SHP77 treated with DMSO at 0.1 percent for 48 hours (cell line): ENCODE results near the gene PTPRH.

ENCODE experiments used
- DNase-seq: peaks from one replicate; lab custom pipeline; 2025; lab: John Stamatoyannopoulos, UW

The PTPRH gene, protein sequence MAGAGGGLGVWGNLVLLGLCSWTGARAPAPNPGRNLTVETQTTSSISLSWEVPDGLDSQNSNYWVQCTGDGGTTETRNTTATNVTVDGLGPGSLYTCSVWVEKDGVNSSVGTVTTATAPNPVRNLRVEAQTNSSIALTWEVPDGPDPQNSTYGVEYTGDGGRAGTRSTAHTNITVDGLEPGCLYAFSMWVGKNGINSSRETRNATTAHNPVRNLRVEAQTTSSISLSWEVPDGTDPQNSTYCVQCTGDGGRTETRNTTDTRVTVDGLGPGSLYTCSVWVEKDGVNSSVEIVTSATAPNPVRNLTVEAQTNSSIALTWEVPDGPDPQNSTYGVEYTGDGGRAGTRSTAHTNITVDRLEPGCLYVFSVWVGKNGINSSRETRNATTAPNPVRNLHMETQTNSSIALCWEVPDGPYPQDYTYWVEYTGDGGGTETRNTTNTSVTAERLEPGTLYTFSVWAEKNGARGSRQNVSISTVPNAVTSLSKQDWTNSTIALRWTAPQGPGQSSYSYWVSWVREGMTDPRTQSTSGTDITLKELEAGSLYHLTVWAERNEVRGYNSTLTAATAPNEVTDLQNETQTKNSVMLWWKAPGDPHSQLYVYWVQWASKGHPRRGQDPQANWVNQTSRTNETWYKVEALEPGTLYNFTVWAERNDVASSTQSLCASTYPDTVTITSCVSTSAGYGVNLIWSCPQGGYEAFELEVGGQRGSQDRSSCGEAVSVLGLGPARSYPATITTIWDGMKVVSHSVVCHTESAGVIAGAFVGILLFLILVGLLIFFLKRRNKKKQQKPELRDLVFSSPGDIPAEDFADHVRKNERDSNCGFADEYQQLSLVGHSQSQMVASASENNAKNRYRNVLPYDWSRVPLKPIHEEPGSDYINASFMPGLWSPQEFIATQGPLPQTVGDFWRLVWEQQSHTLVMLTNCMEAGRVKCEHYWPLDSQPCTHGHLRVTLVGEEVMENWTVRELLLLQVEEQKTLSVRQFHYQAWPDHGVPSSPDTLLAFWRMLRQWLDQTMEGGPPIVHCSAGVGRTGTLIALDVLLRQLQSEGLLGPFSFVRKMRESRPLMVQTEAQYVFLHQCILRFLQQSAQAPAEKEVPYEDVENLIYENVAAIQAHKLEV

DNA sequence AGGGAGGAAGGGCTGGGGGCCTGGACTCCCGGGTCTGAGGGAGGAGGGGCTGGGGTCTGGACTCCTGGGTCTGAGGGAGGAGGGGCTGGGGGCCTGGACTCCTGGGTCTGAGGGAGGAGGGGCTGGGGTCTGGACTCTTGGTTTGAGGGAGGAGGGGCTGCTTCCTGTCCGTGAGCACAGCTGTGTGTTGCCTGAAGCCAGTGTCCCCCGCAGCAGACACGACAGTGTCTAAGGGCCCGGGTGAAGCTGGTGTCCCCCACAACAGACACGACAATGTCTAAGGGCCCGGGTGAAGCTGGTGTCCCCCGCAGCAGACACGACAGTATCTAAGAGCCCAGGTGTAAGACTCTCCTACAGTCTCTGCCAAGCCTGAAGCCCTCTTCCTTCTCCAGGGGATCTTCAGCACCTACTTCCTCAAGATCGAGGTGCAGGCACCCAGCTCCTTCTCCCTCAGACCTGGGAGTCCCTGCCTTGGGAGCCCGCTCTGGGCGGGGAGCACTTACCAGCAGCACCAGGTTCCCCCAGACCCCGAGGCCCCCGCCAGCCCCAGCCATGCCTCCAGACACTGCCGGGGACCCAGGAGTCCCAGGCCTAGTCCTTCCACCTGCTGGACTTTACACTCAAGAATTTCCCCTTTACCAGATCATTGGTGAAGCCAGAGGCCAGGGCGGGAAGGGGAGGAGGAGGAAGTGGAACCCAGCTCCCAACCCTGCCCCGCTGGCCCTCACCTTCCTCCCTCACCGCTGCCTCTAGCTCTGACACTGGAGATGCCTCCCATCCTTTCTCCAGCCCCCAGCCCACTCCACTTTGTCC, at the start of gene PTPRH:
Gene PTPRH (minus strand): TSS at position 622 of the 813 bp plus-strand sequence. CDS start 68 bp downstream, at position 554.
- no peak for DNase-seq

DNA sequence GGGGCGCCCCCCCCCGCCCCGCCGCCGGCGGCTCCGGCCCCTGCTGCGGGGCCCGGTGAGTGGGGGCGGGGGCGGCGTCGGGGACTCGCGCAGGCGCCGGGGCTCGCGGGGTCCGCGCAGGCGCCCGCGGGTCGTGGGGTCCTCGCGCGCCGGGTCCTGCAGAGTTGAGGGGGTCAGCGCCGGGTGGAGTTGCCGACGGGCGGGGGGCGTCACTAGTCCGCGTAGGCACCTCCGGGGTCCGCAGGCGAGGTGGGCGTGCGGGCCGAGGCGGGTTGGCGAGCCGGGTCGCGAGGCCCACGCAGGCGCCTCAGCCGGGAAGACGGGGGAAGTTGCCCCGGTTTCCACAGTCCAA, 49.2 kb upstream of the PTPRH start:
- DNase-seq: no peak

DNA sequence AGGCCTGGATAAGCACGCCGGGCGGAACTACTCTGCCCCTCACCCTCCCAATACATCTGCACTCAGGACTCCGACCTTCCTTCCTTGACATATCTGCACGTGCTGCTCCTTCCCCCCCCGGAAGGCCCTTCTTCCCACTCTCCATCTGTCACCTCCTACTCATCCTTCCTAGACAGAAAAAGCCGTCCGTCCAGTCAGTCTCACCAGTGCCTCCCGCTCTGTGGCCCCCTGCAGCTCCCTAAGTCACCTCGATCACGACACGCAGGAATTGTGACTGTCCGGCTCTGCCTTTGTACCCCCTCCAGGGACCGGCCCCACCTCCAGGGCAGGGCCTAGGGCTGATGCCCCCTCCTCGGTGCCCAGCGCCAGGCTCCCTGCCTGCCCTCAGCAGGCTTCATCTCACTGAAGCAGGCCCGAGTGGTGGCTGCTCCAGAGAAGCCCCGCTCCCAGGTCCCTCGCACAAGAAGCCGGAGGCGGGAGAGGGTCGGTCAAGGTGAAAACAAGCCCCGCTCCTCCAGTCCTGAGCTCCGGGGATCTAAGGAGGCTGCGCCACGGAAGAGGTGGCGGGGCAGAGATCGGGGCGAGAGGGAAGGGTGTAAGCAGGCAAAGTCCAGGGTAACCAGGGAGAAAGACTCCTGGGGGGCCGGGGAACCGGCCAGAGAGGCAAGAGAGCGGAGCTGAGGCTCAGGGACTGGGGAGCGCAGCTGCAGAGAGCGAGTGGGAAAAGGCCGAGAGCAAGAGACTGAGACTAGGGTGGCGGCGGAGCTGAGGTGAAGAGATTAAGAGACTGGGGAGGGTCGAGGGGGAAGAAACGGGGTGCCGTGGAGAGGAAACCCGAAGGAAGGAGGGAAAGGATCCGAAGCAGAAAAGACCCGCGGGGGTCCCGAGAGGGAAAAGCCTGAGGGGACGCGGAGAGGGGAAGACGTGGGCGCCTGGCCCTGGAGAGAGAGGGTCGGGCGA, 48.4 kb upstream of the PTPRH start:
- DNase-seq: no peak

DNA sequence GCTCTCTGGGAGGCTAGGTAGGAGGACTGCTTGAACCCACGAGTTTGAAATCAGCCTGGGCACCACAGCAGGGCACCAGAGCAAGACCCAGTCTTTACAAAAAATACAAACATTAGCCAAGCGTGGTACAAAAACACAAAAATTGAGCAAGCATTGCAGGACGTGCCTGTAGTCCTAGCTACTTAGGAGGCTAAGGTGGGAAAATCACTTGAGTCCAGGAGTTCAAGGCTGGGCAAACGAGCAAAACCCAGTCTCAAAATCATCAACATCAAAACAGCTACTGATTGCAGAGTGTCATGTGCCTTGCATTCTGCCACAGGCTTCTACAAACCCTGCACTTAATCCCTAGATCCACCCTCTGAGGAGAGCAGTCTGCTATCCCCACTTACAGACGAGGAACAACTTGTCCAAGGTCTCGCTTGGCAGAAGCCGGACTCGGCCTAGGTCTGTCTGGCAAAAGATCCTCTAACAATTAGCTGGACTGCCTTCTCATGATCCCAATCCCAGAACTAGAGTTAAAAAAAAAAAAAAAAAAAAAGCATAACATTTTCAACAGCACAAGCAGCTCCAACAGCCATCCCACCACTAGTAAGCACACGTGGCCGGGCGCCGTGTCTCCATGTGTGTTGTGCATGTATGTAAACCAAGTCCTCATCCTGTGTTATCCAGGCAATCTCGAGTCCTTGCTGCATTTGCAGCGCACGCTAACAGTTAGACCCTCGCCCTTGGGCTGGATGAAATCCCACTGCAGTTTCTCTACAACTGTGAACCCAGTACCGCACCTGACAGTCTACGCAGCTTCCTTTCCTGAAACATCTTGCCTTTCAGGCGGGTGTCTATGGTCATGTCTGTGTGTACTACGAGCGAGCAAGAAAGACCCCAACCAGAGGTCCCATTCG, 47.5 kb upstream of the PTPRH start:
- DNase-seq: no peak

DNA sequence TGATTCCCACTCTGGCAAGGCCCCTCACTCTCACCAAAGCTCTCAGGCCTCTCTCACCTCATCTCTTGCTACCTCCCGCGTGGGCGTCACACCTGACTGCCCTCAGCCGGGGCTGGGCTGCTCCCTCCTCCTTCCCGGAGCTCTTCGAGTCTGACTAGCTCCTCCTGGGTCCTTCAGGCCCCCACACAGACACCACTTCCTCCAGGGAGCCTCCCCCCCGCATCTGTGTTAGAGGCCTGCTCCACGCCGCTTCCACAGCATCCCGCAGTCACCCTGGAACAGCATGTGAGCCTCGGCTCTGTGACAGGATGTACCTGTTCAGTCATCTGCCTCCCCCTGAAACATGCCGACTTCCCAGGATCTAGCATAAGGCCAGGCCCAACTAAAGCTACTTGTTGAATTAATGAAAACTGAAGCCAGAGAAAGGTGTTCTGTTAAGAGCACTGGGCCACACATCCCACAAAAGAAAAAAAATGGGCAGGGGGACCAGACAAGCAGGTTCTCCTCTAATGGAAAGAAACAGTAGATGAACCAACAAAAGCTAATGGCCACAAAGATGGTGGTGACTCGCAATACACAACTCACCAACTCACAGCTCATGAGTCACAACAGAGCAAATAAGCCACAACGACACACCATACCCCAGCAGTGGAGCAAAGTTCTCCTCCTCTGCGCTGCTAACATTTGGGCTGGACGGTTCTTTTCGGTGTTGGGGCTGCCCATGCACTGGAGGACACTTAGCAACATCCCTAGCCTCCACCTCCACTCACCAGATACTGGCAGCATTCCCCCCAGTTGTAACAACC, 46.5 kb upstream of the PTPRH start:
- DNase-seq: no peak

DNA sequence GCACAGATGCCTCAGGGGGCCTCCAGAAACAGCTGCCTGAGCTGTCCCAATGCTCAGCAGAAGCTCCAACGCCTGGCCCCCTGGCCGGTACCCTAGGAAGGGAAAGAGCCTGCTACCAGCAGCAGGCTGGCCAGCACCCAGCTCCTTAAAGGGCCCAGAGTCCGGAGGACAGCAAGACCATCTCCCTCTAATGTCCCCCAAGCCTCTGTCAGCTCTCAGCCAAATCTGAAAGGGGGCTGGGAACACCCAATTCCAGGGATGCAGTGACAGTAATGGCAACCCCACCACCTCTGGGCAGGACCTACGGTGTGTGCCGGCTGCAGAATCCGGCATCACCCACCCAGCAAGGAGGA, 45.3 kb upstream of the PTPRH start:
- DNase-seq: no peak

DNA sequence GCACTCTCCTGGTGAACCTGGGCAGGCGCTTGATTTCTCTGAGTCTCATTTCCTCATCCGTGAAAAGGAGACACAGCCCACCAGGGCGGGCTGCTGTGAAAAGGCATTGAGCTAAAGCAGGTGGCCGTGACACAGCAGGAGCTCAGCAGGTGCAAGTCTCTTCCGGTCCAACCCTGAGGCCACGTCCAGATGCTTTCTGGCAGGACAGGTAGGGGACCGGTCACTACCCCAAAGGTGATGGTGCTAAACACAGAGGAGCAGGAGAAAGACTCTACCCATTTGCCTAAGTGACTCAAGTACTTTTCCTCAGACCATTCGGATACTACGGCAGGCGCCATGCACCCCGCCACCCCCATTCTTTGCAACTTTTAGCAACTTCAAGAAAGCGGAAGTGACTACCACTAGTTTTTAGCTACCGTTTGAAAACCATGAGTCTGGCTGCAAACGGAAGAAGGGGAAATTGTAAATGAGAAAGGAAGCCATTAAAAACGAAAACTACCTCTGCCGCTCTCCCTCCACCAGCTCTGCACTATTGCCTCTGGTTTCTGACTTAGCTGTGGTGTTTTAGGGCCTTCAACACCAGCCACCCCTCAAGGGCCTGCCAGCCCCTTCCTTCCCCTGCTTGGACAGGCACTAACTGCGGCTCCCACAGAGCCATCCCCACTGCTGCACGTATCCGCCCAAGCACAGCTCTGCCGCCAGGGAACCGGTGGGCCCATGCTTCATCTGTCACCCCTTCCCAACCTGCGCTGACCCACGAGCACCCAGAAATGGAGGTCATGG, 44.7 kb upstream of the PTPRH start:
- no peak for DNase-seq

DNA sequence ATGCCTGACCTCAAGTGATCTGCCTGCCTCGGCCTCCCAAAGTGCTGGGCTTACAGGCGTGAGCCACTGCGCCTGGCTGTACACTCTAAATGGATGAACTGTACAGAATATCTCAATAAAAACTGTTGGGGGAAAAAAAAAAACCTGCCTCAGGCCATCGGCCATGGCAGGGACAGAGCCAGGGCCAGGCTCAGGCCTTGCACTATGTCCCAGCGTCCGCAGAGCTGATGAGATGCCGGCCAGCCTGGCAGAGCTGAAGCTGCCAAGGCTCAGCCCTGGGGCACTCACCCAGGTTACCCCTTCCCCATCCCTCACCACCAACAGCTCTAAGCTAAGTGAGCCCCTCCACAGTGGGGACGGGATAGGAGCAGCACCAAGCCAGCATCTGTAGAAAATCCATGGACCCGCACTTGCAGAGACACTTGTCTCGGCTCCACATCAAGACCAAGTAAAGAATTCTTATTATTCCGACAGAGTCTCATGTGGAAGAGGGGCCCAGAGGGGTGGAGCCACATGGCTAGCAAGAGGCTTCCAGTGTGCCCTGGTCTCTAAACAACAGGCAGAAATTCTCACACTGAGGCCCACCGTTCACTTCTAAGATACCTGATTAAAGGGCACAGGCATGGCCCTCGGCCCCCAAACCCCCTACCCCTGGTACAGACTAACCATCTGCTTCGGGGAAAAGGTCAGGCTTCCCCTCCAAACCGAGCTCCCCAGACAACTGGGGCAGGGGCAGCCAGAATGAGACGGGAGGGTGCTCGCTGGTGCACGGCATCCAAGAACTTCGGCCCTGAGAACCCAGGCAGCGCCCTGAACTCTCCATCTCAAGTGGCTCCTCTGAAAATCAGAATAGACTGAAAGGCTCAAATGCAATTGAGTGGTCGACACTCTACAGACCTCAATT, 43.7 kb upstream of the PTPRH start:
- no peak for DNase-seq

DNA sequence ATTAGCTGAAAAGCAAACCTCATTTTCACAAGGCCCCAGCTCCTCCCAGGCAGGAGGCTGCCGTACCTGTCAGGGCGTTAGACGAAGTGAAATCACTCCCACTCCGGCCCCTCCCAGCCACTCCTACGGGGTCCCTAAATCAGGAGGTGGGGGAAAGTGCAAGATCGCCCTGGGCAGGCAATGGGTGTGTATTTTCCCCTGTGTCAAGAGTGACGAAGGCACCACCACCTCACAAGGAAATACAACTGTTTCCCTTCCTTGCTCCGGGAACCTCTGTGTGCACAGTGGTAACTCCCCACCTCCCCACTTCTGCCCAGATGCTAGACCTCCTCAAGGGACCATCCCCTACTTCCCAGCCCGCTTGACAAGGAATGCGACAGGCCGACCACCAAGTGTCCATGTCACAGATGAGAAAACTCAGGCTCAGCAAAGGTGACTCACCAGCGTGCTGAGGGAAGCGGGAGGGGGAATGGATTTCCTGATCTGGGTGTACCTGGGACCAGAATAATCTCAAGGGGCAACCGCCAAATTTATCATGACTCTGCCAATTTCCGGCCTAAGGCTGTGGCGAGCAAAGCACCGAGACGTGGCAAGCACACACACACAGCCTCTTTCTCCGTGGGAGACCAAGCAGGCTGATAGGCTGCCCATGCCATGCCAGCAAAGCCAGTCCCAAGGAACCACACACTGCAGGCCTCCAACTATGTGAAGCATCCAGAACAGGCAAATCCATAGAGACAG, 42.2 kb upstream of the PTPRH start:
- no peak for DNase-seq

DNA sequence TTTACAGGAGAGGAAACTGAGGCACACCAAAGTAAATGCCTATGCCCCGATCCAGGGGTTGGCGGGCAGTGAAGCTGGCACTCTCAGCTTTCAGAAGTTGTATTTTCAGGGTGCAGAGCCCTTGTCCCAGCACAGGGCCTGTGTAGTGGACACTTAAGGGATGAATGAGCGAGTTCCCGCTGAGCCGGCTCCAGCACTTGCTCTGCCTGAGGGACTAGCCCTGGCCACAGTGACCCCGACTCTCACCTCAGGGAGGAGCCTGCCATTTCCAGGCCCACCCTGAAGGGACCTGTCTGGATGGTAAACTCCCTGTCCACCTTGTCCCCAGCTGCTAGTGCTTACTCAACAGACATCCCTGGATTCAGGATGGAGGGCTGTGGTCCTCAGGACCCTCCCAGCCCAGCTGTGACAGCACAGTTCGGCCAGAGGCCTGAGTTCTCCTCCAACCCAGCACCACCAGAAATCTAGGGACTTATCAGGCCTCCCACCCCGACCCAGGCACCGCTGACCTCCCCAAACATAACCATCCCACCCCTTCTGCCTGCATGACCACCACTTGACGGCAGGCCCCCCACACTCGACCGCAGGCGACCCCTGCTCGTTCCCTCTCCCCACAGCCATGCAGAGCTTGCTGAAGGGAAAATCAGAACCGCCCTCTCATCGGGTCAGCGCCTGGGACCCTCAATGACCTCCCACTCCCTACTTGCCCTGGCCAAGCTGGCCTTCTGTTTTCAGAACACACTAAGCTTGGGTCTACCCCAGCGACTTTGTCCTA, 41.1 kb upstream of the PTPRH start:
- no peak for DNase-seq

DNA sequence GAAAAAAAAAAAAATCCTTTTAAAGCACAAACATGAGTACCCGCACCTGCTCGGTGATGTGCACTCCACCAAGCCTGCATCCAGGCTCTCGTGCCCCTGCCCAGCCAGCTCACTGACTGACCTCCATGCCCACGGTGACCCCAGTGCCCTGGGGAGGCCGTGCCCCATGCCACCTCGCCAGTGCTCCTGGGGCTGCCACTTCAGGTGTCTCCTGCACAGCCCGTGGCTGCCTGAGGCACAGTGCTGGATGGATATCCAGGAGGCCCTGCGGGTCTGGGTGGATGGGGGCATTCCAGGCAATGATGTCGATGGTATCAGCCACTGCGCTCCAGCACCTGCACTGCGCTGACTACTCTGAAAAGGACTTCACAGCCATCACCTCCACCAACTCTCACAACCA, 40.5 kb upstream of the PTPRH start:
- DNase-seq: no peak

DNA sequence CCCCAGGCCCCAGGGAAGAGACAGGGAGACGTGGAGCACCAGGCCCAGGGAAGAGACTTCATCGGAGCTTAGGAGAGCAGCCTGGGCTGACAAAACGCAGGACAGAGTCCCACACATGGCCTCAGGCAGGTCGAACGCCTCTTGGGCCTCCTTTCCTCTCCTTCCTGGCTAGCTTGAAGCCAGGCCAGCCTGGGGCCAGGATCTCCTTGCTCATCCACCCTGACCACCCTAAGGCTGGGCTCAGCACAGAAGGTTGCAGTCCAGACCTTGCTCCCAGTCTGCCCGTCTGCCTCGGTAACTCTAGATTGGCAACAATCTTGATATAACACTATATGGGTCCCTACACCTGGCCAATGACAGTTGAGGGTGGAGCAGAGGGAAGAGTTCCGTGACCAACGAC, 39.4 kb upstream of the PTPRH start:
- no peak for DNase-seq

DNA sequence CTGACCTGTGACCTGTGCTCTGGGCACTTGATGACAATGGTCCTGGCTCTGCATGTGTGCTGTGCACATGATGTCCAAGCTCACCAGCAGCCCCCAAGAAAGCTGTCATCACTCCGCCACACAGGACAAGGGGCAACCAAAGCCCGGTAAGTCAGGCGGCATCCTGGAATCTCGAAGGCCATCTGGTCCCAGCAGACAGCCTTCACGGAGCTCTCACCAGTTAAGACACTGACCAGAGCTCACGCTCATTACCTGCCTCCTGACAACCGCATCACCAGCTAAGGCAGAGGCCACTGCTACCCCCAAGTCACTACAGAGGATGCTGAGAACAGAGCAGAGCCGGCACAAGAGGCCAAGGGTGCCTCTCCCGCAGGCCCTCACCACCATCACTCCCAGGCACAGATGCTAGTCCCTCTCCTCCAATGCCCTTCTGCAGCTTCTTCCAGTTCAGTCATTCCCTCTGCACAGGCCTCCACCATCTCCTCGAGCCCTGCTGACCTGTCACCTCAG, 38.9 kb upstream of the PTPRH start:
- DNase-seq: no peak

DNA sequence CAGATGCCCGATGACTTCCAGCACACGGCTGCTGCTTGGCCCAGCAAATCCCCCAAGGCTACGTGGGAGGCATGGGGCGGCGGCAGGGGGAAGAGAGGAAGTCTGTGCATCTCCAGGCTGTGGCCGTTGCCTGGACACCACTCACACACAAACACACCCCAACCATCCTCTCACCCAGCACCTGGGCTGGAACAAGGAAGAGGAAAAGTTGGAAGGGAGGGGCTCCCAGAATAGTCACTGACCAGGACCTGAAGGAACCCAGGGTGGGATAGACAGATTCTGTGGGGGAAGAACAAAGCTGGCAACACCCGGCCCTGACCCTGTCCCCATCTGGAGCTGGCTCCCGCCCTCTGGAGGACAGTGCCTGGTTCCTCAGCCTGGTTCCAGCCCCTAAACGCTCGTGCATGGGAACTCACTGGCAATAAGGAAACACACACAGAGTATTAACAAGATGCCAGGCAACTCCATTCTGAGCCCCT, 38.4 kb upstream of the PTPRH start:
- no peak for DNase-seq
